ENCODE results near the gene PTX3.

The PTX3 gene

DNA sequence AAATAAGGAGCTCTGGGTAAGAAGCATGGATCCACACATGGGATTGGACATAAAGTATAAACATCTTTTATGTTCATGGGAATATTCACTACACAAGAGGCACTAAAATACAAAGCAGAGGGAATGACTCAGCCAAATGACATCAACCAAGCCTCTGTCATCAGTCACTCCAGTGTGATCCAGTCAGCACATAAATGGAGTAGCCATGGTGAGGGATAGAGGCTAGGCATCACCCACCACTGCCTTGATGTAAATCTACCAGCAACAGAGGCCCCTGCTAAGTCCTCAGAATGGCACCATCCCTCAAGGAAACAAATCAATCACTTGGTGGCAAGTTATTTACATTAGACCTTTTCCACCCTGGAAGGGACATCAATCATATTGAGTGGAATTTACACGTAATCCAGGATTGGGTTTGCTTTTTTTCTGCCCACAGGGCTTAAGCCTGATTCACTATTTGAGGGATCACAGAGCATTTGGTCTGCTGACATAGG, 39.3 kb downstream of the PTX3 start:
- no peak for DNase-seq (ENCODE audit: low spot score)

DNA sequence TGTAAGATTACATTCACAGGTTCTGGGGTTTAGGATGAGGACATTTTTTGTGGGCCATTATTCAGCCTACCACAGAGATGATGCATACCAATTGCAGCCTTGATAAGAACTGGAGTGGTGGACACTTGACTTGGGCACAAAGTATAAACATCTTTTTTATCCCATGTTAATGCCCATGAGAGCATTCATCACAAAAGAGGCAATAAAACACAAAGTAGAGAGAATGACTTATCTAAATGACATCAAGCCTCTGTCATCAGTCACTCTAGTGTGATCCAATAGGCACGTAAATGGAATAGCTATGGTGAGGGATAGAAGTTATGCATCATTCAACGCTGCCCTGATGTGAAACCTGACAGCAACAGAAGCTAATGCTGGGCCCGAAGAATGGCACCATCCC, 40.8 kb downstream of the PTX3 start:
- DNase-seq (ENCODE audit: low spot score): no peak

DNA sequence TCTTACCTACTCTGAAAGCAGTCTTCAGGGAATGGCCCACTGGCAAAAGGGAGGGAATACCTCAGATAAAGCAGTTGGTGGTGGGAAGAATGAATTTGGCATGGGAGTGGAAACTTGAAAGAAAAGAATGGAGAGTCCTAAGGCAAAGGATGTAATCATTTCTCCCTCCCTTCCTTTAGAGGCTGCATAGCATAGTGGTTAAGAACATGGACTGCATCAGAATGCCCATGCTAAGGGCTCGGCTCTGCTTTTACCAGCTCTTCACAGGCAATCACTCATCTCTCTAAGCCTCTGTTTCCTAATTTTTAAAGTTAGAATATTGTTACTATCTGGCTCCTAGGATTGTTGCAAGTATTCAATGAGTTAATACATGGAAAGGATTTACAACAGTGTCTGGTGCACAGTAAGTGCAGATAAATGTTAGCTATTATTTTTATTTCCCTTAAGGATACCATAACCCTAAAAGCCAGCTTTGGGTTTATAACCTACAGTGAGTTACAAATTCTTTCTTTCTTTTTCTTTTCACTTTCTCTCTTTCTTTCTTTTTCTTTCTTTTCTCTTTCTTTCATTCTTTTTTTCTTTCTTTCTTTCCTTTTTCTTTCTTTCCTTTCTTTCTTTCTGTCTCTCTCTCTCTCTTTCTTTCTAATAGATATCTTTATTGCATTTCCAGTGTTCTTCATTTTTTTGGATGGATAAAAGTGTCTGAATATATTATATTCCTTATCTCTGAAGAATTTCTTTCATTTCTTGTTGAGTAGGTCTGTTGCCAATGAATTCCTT, 43.0 kb downstream of the PTX3 start:
- DNase-seq (ENCODE audit: low spot score): no peak

DNA sequence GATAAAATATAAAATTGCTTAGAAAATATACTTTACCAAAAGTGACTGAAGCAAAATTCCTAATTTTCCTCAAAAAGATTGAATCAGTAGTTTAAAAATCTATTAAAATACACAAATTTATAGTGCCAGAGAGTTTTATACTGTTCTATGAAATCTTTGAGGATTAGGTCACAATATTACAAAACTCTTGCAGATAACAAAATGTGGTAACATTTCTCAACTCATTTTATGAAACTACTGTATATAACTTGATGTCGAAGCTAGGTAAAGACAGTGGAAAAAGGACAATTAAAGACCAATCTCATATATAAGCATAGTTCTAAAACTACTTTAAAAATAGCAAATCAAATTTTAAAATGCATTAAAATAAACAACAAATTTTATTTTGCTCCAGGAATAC, 50.7 kb downstream of the PTX3 start:
- DNase-seq (ENCODE audit: low spot score): no peak

DNA sequence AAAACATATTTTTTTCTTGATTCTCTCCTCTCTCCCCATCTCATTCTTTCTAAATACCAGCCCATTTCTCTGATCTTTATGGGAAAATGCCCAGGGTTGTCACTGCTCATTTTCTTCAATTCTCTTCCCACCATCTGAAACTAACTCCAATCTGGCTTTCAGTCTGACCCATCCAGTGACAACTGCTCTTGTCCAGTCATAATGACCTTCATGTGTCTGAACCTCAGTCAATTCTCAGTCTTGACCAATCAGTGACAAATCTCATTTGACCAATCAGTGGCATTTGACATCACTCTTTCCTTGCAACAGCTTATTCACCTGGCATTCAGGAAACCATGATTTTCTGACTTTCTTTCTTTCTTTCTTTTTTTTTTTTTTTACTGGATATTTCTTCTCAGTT, 51.5 kb downstream of the PTX3 start:
- no peak for DNase-seq (ENCODE audit: low spot score)

DNA sequence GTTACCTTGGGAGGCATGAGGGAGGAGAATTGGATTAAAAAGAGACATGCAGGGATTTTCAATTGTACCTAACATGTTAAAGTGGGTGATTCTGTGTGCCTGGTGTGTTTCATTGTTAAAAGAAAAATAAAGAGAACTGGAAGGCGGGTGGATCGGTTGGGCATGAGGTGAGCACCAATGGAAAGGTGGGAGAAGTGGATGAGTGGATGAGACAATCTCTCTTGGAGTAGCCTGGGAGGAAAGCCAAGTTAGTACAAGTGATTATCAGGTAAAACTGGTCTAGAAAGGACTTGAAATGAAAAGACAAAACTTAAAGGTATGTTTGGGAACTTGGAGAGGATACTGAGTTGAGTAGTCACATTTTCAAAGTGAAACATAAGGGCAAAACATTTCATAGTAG, 54.5 kb downstream of the PTX3 start:
- no peak for DNase-seq (ENCODE audit: low spot score)
